ENCODE measurements around the gene CELSR2. TPM values are rescaled to one million over a fixed set of nuclear protein-coding genes. Genes with fewer than 3 reads are reported as not detected.

CELSR2 gene
- 0.80 and 1.7 TPM in 2 replicates for total RNA-seq

DNA sequence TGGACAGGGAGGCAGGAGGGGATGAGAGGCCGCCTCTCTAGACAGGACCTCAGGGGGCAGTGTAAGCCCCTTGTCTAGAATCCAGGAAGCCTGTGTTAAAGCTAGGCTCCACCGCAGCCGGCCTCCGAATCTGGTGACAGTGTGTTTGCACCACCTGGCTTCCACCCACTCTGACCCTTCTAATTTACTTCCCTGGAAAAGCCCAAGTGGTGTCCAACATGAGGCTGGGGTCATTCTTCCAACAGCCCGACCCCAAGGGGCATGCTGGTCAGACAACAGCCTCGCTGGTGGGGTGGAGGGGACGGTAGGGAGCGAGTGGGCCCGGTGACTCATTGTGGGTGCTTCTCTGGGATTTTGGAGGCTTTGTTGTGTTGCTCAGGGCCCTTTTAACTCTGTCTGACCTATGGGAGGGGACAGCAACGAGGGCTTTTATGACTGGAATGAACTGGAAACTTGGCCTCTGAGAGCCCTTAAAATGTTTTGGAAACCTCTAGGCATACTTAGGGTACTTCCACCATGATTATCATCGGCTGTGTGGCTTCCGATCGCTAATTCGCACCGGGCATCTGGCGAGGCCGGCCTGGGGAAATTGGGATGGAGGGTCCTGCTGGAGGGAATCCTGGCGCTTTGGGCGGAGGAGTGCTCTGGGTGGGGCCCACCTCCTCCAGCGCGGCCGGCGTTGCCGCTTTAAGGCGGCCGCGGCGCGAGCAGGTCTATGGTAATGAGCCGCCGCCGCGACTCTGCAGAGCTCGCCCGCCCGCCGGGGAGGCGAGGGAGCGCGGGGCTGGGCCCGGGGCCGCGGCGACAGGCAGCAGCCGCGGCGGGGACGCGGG lies at the start of gene CELSR2:
TSS of gene CELSR2 (plus strand) at position 743 of the 833 bp plus-strand sequence. CDS start 541 bp downstream, outside the sequence.

DNA sequence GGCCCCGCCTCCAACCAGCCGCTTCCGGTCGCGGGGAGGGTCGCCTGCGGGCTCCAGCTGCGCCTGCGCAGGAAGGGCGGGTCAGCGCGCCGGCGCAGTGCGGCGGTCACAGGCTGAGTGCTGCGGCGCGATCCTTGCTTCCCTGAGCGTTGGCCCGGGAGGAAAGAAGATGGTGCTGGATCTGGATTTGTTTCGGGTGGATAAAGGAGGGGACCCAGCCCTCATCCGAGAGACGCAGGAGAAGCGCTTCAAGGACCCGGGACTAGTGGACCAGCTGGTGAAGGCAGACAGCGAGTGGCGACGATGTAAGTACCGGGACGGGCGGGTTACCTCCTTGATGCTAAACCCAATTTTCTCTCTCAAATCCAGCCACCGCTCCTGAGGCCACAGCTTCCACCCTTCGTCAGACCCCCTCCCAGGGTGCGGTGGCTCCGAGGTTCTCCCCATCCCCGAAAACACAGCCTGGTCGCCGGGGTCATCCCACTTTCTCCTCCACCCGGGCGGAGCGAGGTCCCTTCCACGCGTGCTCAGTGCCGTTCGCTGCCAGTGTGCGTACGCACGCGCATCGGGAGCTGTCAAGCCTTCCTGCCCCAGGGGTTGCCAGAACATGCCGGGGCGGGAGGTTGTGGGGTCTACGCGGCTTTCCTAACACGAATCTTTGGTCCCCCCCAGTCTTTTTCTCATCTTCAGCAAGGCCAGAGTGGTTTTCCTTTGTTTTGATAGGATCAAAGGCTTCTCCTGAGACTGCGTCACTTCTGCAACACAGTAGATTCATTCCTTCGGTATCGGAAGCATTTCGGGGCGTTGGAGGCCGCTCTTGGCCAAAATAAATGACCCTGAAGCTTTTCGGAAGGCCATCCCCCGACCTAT lies 35.3 kb upstream of the CELSR2 start, which contains the start of gene SARS1:
TSS of gene SARS1 (plus strand) at position 95 of the 870 bp plus-strand sequence. CDS start at position 170, 75 bp downstream.

GRCh38 chr1:109282952-109283747 lies 33.8 kb downstream of the CELSR2 start, which contains the start of gene PSRC1:
Gene PSRC1, minus strand, starts transcription at chr1:109283145.

DNA sequence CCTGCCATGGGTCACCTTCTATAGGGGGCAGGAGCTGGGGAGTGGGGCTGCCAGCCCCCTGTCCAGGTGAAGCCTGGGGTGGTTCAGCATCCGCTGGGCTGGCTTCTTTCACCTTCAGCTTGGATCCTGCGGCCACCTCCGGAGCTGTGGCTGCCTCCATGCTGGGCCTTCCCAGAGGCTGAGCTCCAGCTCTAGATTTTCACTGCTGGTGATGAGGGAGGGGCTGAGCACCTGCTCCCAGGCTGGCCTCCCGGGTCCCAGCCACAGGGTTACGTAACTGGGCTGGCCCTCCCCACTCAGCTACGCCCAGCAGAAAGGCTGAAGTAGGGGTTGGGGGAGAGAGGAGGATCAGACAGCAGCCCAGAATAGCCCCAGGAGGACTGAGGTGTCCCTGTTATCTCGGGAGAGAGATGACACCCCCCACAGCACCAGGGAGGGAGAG lies 57.5 kb downstream of the CELSR2 start, which contains the start of gene MYBPHL:
TSS of gene MYBPHL (minus strand) at position 180 of the 442 bp plus-strand sequence. CDS start at position 160, 20 bp downstream.

Other genes with a start within 250 kb of the CELSR2 start
- 43.8 and 45.0 TPM in 2 replicates for gene WDR47, start 207.4 kb upstream of the CELSR2 start, total RNA-seq
- 84.2 and 144 TPM in 2 replicates for gene TAF13, start 173.5 kb upstream of the CELSR2 start, total RNA-seq
- 10.8 and 12.8 TPM in 2 replicates for gene TMEM167B, start 158.8 kb upstream of the CELSR2 start, total RNA-seq
- gene ELAPOR1, start 135.4 kb upstream of the CELSR2 start, total RNA-seq: 0.53 and 1.0 TPM in 2 replicates
- 204 and 210 TPM in 2 replicates for gene SARS1, start 35.6 kb upstream of the CELSR2 start, total RNA-seq
- gene PSRC1, start 33.6 kb downstream of the CELSR2 start, total RNA-seq: 16.2 and 25.8 TPM in 2 replicates
- not detected in 2 replicates for gene MYBPHL, start 57.5 kb downstream of the CELSR2 start, total RNA-seq
- gene SORT1, start 148.4 kb downstream of the CELSR2 start, total RNA-seq: 12.9 and 21.2 TPM in 2 replicates
- gene PSMA5, start 176.9 kb downstream of the CELSR2 start, total RNA-seq: 61.8 and 86.4 TPM in 2 replicates
- under 0.01 TPM in 1 of 2 replicates, not detected in the other for gene SYPL2, start 217.0 kb downstream of the CELSR2 start, total RNA-seq
- 2.8 and 2.9 TPM in 2 replicates for gene ATXN7L2, start 234.4 kb downstream of the CELSR2 start, total RNA-seq
- 4.2 and 5.5 TPM in 2 replicates for gene CYB561D1, start 244.6 kb downstream of the CELSR2 start, total RNA-seq

Measured in thoracic aorta endothelial cell (primary cell).